H1 (cell line): ENCODE results near the gene SLC25A48. TPM values are rescaled to one million over a fixed set of nuclear protein-coding genes. Genes with fewer than 3 reads are reported as not detected.

Experiments used
- CTCF ChIA-PET: fragments of 300-600 bp; sonication (Branson Sonifier 250); formaldehyde crosslinking; loops from one replicate; lab custom pipeline; 2021; ENCODE audit not compliant: partially characterized antibody; lab: Charles Lee
- POLR2A ChIA-PET: fragments of 300-600 bp; sonication (Branson Sonifier 250); formaldehyde crosslinking; loops from one replicate; lab custom pipeline; 2021; ENCODE audit warnings: inconsistent platforms; ENCODE audit not compliant: partially characterized antibody; lab: Charles Lee
- DNase-seq, 2 experiments: peaks; one replicate each; pipeline versions ENCODE4 v3.0.0 to v3.0.0-alpha.2; 2010 to 2022; ENCODE audit warnings: low spot score in 2 of 2, low read depth in 1 of 2, mixed read lengths in 1 of 2
- FAIRE-seq: peaks from 2 replicates; lab custom pipeline; 2011; peaks lifted over from hg19 to GRCh38; lab: Jason Lieb, UNC
- H2AFZ ChIP-seq: 2 replicates; pipeline ENCODE4 v1.8.1; 2012; ENCODE audit warnings: low read length, inconsistent platforms
- H2AK5ac ChIP-seq: 2 replicates; pipeline ENCODE4 v1.6.1; 2013; ENCODE audit warnings: low read depth, low read length
- H2BK120ac ChIP-seq: replicated peaks from 2 replicates; pipeline ENCODE3; 2013; ENCODE audit warnings: low read depth, low read length, inconsistent platforms
- H2BK12ac ChIP-seq: 2 replicates; pipeline ENCODE4 v1.6.1; 2013; ENCODE audit warnings: low read depth, low read length
- H2BK15ac ChIP-seq: 2 replicates; pipeline ENCODE4 v1.6.1; 2013; ENCODE audit warnings: low read length
- H2BK20ac ChIP-seq: 2 replicates; pipeline ENCODE4 v1.6.1; 2013; ENCODE audit warnings: low read length
- H2BK5ac ChIP-seq: 2 replicates; pipeline ENCODE4 v1.6.1; 2013; ENCODE audit warnings: low read depth, low read length
- H3K14ac ChIP-seq: 2 replicates; pipeline ENCODE4 v1.6.1; 2013; ENCODE audit warnings: inconsistent platforms; ENCODE audit not compliant: insufficient read length
- H3K18ac ChIP-seq: 2 replicates; pipeline ENCODE4 v1.6.1; 2013; ENCODE audit warnings: low read length; ENCODE audit errors: extremely low read depth
- H3K23ac ChIP-seq: 2 replicates; pipeline ENCODE4 v1.6.1; 2013; ENCODE audit warnings: inconsistent platforms; ENCODE audit not compliant: insufficient read length
- H3K23me2 ChIP-seq: 2 replicates; pipeline ENCODE4 v1.6.1; 2013; ENCODE audit warnings: low read depth, low read length
- H3K27ac ChIP-seq: 2 replicates; pipeline ENCODE4 v1.6.1; 2011; ENCODE audit warnings: low read depth, low read length, inconsistent platforms
- H3K27me3 ChIP-seq, 4 experiments: replicated peaks in 1 of 4; 1 replicate in 1 of 4; 2 replicates in 3 of 4; pipeline versions ENCODE4 v1.6.1 to v1.8.1; 2011 to 2013; ENCODE audit warnings: low read length in 3 of 4, mild to moderate bottlenecking in 3 of 4, inconsistent platforms in 2 of 4, mixed read lengths in 2 of 4, moderate library complexity in 1 of 4; ENCODE audit not compliant: control insufficient read depth in 3 of 4, insufficient read depth in 3 of 4; ENCODE audit errors: extremely low read depth in 1 of 4
- H3K36me3 ChIP-seq, 4 experiments: 2 replicates each; pipeline versions ENCODE4 v1.6.1 to v1.8.1; 2011 to 2013; ENCODE audit warnings: mild to moderate bottlenecking in 4 of 4, low read length in 3 of 4, moderate library complexity in 2 of 4, control low read depth in 1 of 4, inconsistent platforms in 1 of 4; ENCODE audit not compliant: insufficient read depth in 4 of 4, control insufficient read depth in 2 of 4
- H3K4ac ChIP-seq: replicated peaks from 2 replicates; pipeline ENCODE3; 2013; ENCODE audit warnings: low read length, low read depth, mixed read lengths, inconsistent platforms; ENCODE audit not compliant: insufficient read length
- H3K4me1 ChIP-seq, 4 experiments: replicated peaks in 1 of 4; 1 replicate in 1 of 4; 2 replicates in 3 of 4; pipeline versions ENCODE4 v1.6.1 to v1.8.1; 2011 to 2013; ENCODE audit warnings: low read length in 3 of 4, inconsistent platforms in 2 of 4, mixed read lengths in 1 of 4; ENCODE audit not compliant: insufficient read depth in 4 of 4, control insufficient read depth in 3 of 4
- H3K4me2 ChIP-seq, 2 experiments: 2 replicates each; pipeline versions ENCODE4 v1.6.1 to v1.8.1; 2011 to 2013; ENCODE audit warnings: low read depth in 2 of 2, low read length in 2 of 2, control low read depth in 1 of 2, inconsistent platforms in 1 of 2, mild to moderate bottlenecking in 1 of 2; ENCODE audit not compliant: insufficient read depth in 1 of 2
- H3K4me3 ChIP-seq, 4 experiments: fragments of 200-600, 300-600 bp in 1 of 4; sonication (generic), shearing (Covaris generic), sonication (Bioruptor Twin) in 1 of 4; 2 replicates each; pipeline versions ENCODE4 v1.5.1 to v1.8.1; 2011 to 2016; ENCODE audit warnings: low read length in 4 of 4, low read depth in 3 of 4, control low read depth in 2 of 4, inconsistent platforms in 2 of 4, mild to moderate bottlenecking in 2 of 4, mixed read lengths in 1 of 4, moderate library complexity in 1 of 4; ENCODE audit not compliant: insufficient read depth in 2 of 4; ENCODE audit errors: extremely low read depth in 1 of 4
- H3K56ac ChIP-seq: replicated peaks from 2 replicates; pipeline ENCODE3; 2013; ENCODE audit warnings: low read depth, mild to moderate bottlenecking, mixed read lengths, low read length, inconsistent platforms; ENCODE audit not compliant: insufficient read length
- H3K79me1 ChIP-seq: 2 replicates; pipeline ENCODE4 v1.6.1; 2013; ENCODE audit warnings: low read depth, low read length, control low read depth
- H3K79me2 ChIP-seq, 2 experiments: 2 replicates each; pipeline versions ENCODE4 v1.6.1 to v1.8.1; 2012 to 2013; ENCODE audit warnings: low read length in 2 of 2, mild to moderate bottlenecking in 2 of 2, inconsistent platforms in 1 of 2; ENCODE audit not compliant: insufficient read depth in 2 of 2, control insufficient read depth in 1 of 2
- H3K9ac ChIP-seq, 4 experiments: replicated peaks in 1 of 4; 1 replicate in 1 of 4; 2 replicates in 3 of 4; pipeline versions ENCODE4 v1.6.1 to v1.8.1; 2011 to 2013; ENCODE audit warnings: low read depth in 3 of 4, low read length in 3 of 4, control low read depth in 2 of 4, mild to moderate bottlenecking in 2 of 4, moderate library complexity in 2 of 4, inconsistent platforms in 1 of 4; ENCODE audit errors: extremely low read depth in 1 of 4
- H3K9me3 ChIP-seq, 2 experiments: 2 replicates each; pipeline versions ENCODE4 v1.6.1 to v1.8.1; 2012 to 2013; ENCODE audit warnings: mild to moderate bottlenecking in 2 of 2, moderate library complexity in 2 of 2, control low read depth in 1 of 2, inconsistent platforms in 1 of 2, low read depth in 1 of 2, low read length in 1 of 2, mixed read lengths in 1 of 2; ENCODE audit not compliant: insufficient read depth in 2 of 2
- H4K20me1 ChIP-seq, 2 experiments: replicated peaks in 1 of 2; 2 replicates each; pipeline versions ENCODE3 to v1.8.1; 2011 to 2013; ENCODE audit warnings: inconsistent platforms in 2 of 2, low read length in 2 of 2, mild to moderate bottlenecking in 1 of 2; ENCODE audit not compliant: insufficient read depth in 2 of 2, control insufficient read depth in 1 of 2
- H4K5ac ChIP-seq: 2 replicates; pipeline ENCODE4 v1.6.1; 2013; ENCODE audit warnings: low read length, low read depth, mixed read lengths, inconsistent platforms; ENCODE audit not compliant: insufficient read length
- H4K8ac ChIP-seq: 2 replicates; pipeline ENCODE4 v1.8.0; 2013; ENCODE audit warnings: mild to moderate bottlenecking, moderate library complexity, low read length, inconsistent platforms; ENCODE audit not compliant: insufficient read depth; ENCODE audit errors: extremely low read depth
- H4K91ac ChIP-seq: replicated peaks from 2 replicates; pipeline ENCODE3; 2013; ENCODE audit warnings: low read length, mixed read lengths, inconsistent platforms; ENCODE audit not compliant: insufficient read length
- KDM5A ChIP-seq: fragments of 200-600 bp; IDR thresholded peaks from 2 replicates; pipeline ENCODE4 v1.7.1; 2012; ENCODE audit warnings: mild to moderate bottlenecking, low read length, inconsistent platforms, mixed read lengths
- POLR2AphosphoS5 ChIP-seq: IDR thresholded peaks from 2 replicates; pipeline ENCODE4 v1.6.1; 2011; ENCODE audit warnings: low read depth, low read length
- WGBS, 2 experiments: shearing (Covaris generic) in 1 of 2; methylation state at CpG; one replicate each; pipeline versions ENCODE4 v1.1.6 to v1.1.7; 2013 to 2015; ENCODE audit warnings: low lambda C conversion rate in 2 of 2, mixed read lengths in 2 of 2, inconsistent platforms in 1 of 2, low coverage in 1 of 2, missing lambda C conversion rate in 1 of 2; ENCODE audit not compliant: insufficient replicate concordance in 2 of 2, insufficient coverage in 1 of 2, insufficient read length in 1 of 2; ENCODE audit errors: extremely low coverage in 1 of 2, missing lambda C conversion rate in 1 of 2; 5-methylcytosine and 5-hydroxymethylcytosine counted together
- polyA plus RNA-seq, 7 experiments: library from polyadenylated mRNA; depleted of rRNA in 3 of 7; stranded (reverse) in 5 of 7; unstranded in 2 of 7; fragments of >200 nt in 5 of 7; fragments of 200-250 nt in 2 of 7; gene quantifications; 1 replicate in 5 of 7; 2 replicates in 1 of 7; 4 replicates in 1 of 7; pipeline versions ENCODE4 v1.2.1 to v1.2.3, GENCODE V29; 2011 to 2013; ENCODE audit warnings: missing spikeins in 2 of 7, mixed read lengths in 2 of 7
- total RNA-seq: library from RNA; stranded (reverse); fragmentation: NEBNext Ultra II Directional; extraction: Animal tissue kit (Norgen Biotek cat#: 25700); gene quantifications from 2 replicates; pipeline ENCODE4 v1.2.1, GENCODE V29; 2021

Gene SLC25A48
- total and polyA plus RNA-seq, 2 of the 8 experiments (the other 6 are each of a cell fraction or from before 2014, with no cell fraction given): 1.3 to 1.8 TPM

DNA sequence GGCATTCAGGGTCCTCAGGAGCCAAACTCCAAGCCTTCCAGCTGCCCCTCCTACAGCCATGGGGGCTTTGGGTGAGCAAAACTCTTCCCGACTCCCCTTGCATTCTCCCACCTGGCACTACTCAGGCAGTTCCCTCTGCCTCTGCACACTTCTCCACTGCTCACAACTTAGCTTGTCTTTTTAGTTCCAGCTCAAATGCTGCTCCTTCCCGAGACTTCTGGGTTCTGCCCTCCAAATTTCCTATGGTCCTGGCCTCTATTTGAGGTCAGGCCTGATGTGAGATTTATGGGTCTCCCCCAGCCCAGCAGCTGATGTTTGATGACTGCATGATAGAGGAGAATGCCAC is 5.7 kb upstream of the SLC25A48 start:
- no peak overlapping the region for H3K14ac ChIP-seq
- 0 out of 2 replicates have a peak overlapping the region, but pooled peaks have one; percentile 29 for H2BK15ac ChIP-seq
- DNase-seq (no peak), FAIRE-seq (no peak)
- H3K4ac ChIP-seq: no peak overlapping the region
- TF ChIP-seq POLR2AphosphoS5 (no peak), KDM5A (no peak)
- no peak overlapping the region for H2AK5ac ChIP-seq
- H3K9me3 ChIP-seq: no peaks in the 10 kb centered on the region
- no peaks in the 10 kb centered on the region for H4K20me1 ChIP-seq
- no peak overlapping the region for H3K27ac ChIP-seq
- no peak overlapping the region for H2BK5ac ChIP-seq
- H2BK20ac ChIP-seq: no peak overlapping the region
- POLR2A ChIA-PET: no interaction called here
- no peak overlapping the region for H3K4me2 ChIP-seq
- no peak overlapping the region for H3K9ac ChIP-seq
- no peak overlapping the region for H3K18ac ChIP-seq
- H3K27me3 ChIP-seq: peaks cover 4 to 21% (median 15%) of the 10 kb centered on the region in 4 experiments
- H2BK120ac ChIP-seq: no peak overlapping the region
- no peak overlapping the region for H2BK12ac ChIP-seq
- 0 out of 2 replicates have a peak overlapping the region, but pooled peaks have one; percentile 29 for H4K8ac ChIP-seq
- H3K4me1 ChIP-seq: no peaks in the 10 kb centered on the region; a peak in 1 of 7 replicates
- no peak overlapping the region for H4K5ac ChIP-seq
- no peak overlapping the region for H4K91ac ChIP-seq
- H3K36me3 ChIP-seq: no peaks in the 10 kb centered on the region
- H3K79me1 ChIP-seq: no peaks in the 10 kb centered on the region
- 93% methylated on average over 2 of the region's 2 CpGs; no CpG with 5 or more reads in 1 of the 2 experiments for WGBS, 2 experiments
- no peaks in the 10 kb centered on the region for H3K79me2 ChIP-seq
- no peak overlapping the region for H3K23ac ChIP-seq
- no peak overlapping the region for H3K56ac ChIP-seq
- H3K23me2 ChIP-seq: no peaks in the 10 kb centered on the region
- H3K4me3 ChIP-seq: no peak overlapping the region
- H2AFZ ChIP-seq: no peak overlapping the region
- CTCF ChIA-PET: interaction anchor here (0.6 to 13.3 kb wide), 18 partner anchors 8 to 371 kb away, joined by 3 to 335 read pairs (median 6); partner anchors contain the start of gene CXCL14
